ENCODE measurements around the gene CSRNP3.

The CSRNP3 gene

GRCh38 chr2:165594231-165594934, 124.9 kb downstream of the CSRNP3 start:
- Histone ChIP-seq H3K4me3 (no peak overlapping the region), H3K27me3 (ENCODE audit: low read depth) (no peaks in the 10 kb centered on the region), H3K36me3 (replicated peaks) (no peaks in the 10 kb centered on the region), H3K9me3 (peaks cover 6% of the 10 kb centered on the region), H3K4me1 (no peaks in the 10 kb centered on the region)
- no peak for DNase-seq (ENCODE audit: low spot score in 2 of 2)
- in situ Hi-C loops (cut with MboI; ENCODE audit: low sequenced_read_pairs) = no loop called here

- Histone ChIP-seq H3K9me3 (peaks cover 6% of the 10 kb centered on the region), H3K4me1 (no peaks in the 10 kb centered on the region), H3K4me3 (no peak overlapping the region), H3K36me3 (replicated peaks) (no peaks in the 10 kb centered on the region), H3K27me3 (ENCODE audit: low read depth) (no peaks in the 10 kb centered on the region)
- in situ Hi-C loops (cut with MboI; ENCODE audit: low sequenced_read_pairs) = no loop called here
- DNase-seq (ENCODE audit: low spot score in 2 of 2) = no peak
These were observed 125.4 kb downstream of the CSRNP3 start for GRCh38 chr2:165594935-165595255.

DNA sequence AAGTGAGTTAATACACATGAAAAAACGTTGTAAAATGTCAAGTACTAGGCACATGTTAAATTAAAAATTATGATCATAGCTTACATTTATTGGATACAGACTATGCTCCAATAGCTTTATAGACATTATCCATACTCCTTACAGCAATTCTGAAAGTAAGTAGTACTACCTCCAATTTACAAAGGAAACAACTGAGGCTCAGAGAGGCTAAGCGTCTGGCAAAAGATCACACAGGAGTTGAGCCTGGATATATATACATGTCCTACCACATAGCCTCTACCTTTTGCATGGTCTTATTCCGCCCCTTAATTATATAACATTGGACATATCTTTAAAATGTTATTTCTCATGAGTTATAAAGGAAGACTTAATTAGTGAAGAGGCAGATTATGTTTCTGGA, 127.3 kb downstream of the CSRNP3 start:
- no peak for DNase-seq (ENCODE audit: low spot score in 2 of 2)
- in situ Hi-C loops (cut with MboI; ENCODE audit: low sequenced_read_pairs) = no loop called here
- H3K9me3 ChIP-seq = no peaks in the 10 kb centered on the region
- no peaks in the 10 kb centered on the region for H3K36me3 ChIP-seq (replicated peaks)
- H3K27me3 ChIP-seq (ENCODE audit: low read depth) = no peaks in the 10 kb centered on the region
- H3K4me1 ChIP-seq = no peaks in the 10 kb centered on the region
- H3K4me3 ChIP-seq = no peak overlapping the region

DNA sequence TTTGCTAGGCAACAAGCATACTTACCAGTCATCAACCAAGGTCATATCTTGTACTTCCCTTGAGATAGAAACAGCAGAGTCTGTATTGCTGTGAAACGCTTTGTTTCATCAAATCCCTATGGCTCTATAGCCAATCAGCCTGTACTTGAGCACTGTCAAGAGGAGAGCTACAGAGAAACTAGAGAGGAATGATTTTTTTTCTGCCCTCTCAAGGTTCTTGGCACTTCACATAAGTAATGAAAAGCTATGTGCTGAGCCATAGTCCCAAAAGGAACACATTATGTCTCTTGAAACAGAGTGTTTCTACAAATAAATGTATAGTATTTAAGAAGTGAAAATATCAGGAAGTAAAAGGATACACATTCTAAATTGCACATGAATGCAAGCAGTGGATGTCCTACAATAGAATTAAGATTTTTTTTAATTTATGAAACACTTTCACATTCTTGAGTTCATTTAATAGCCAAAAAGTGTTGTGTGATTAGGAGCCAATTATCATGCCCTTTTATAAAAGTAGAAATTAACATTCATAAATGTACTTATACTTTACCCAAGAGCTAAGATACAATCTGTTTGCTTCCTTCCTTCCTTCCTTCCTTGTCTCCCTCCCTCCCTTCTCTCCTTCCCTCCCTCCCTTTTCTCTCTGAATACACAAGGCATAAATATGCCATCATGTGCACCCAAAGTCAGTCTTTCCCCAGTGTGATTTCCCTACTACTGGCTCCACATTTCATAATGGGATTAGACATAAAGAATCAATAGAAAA, 131.8 kb downstream of the CSRNP3 start:
- Histone ChIP-seq H3K36me3 (replicated peaks) (no peaks in the 10 kb centered on the region), H3K9me3 (no peaks in the 10 kb centered on the region), H3K27me3 (ENCODE audit: low read depth) (no peaks in the 10 kb centered on the region), H3K4me3 (no peak overlapping the region), H3K4me1 (no peaks in the 10 kb centered on the region)
- in situ Hi-C loops (cut with MboI; ENCODE audit: low sequenced_read_pairs) = no loop called here
- no peak for DNase-seq (ENCODE audit: low spot score in 2 of 2)

- no peaks in the 10 kb centered on the region for H3K36me3 ChIP-seq (replicated peaks)
- in situ Hi-C loops (cut with MboI; ENCODE audit: low sequenced_read_pairs) = no loop called here
- no peaks in the 10 kb centered on the region for H3K9me3 ChIP-seq
- DNase-seq (ENCODE audit: low spot score in 2 of 2) = no peak
- no peaks in the 10 kb centered on the region for H3K4me1 ChIP-seq
- no peaks in the 10 kb centered on the region for H3K27me3 ChIP-seq (ENCODE audit: low read depth)
- H3K4me3 ChIP-seq = no peak overlapping the region
These were observed 132.5 kb downstream of the CSRNP3 start for GRCh38 chr2:165601928-165602521.

GRCh38 chr2:165609672-165610071, 140.2 kb downstream of the CSRNP3 start:
- H3K36me3 ChIP-seq (replicated peaks) = no peaks in the 10 kb centered on the region
- H3K4me3 ChIP-seq = no peak overlapping the region
- in situ Hi-C loops (cut with MboI; ENCODE audit: low sequenced_read_pairs) = no loop called here
- no peaks in the 10 kb centered on the region for H3K9me3 ChIP-seq
- no peaks in the 10 kb centered on the region for H3K27me3 ChIP-seq (ENCODE audit: low read depth)
- no peak for DNase-seq (ENCODE audit: low spot score in 2 of 2)
- peaks cover 15% of the 10 kb centered on the region for H3K4me1 ChIP-seq

- Histone ChIP-seq H3K4me3 (no peak overlapping the region), H3K4me1 (peaks cover 15% of the 10 kb centered on the region), H3K36me3 (replicated peaks) (no peaks in the 10 kb centered on the region), H3K9me3 (no peaks in the 10 kb centered on the region), H3K27me3 (ENCODE audit: low read depth) (no peaks in the 10 kb centered on the region)
- in situ Hi-C loops (cut with MboI; ENCODE audit: low sequenced_read_pairs) = no loop called here
- DNase-seq (ENCODE audit: low spot score in 2 of 2) = no peak
These were observed 141.1 kb downstream of the CSRNP3 start for GRCh38 chr2:165610591-165611029.

DNA sequence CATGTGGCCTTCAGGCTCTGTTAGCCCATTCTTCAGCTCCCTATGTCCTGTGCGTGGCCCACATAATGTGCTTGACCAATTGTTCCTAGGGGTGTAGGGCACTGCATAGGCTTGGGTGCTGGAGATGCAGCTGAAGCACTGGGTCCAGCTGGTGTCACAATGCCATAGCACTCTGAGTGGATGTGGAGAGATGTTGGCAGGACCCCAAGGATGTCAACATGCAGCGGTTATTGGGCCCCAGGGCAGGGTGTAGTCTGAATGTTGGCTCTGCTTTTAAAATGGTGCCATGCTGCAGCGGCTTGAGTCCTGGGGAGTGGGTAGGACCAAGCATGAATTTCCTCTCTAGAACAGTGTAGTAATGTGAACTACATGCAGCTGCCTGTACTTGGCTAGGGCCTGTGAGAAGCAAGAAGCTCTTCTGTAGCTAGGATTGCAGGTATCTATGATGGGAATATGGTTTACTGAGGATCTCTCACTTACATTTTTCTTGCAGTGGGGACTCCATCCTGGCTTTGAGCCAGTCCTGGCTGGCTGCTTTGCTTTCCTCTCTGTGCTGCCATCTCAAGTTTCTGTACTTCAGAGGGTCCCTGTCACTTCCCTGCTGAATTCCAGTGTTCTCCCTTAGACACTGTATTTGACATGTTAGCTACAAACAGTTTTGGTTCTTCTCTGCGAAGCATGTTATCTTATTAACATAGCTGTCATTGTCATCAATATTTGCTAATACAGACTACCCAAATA, 148.4 kb downstream of the CSRNP3 start:
- in situ Hi-C loops (cut with MboI; ENCODE audit: low sequenced_read_pairs) = no loop called here
- DNase-seq (ENCODE audit: low spot score in 2 of 2) = no peak
- H3K9me3 ChIP-seq = no peaks in the 10 kb centered on the region
- no peaks in the 10 kb centered on the region for H3K36me3 ChIP-seq (replicated peaks)
- H3K27me3 ChIP-seq (ENCODE audit: low read depth) = no peaks in the 10 kb centered on the region
- H3K4me3 ChIP-seq = no peak overlapping the region
- H3K4me1 ChIP-seq = peaks cover 24% of the 10 kb centered on the region

- DNase-seq (ENCODE audit: low spot score in 2 of 2) = peak in 1 of 2 experiments; percentile 58
- in situ Hi-C loops (cut with MboI; ENCODE audit: low sequenced_read_pairs) = no loop called here
- peaks cover 17% of the 10 kb centered on the region for H3K4me1 ChIP-seq
These were observed 149.3 kb downstream of the CSRNP3 start for GRCh38 chr2:165618806-165619205.

DNA sequence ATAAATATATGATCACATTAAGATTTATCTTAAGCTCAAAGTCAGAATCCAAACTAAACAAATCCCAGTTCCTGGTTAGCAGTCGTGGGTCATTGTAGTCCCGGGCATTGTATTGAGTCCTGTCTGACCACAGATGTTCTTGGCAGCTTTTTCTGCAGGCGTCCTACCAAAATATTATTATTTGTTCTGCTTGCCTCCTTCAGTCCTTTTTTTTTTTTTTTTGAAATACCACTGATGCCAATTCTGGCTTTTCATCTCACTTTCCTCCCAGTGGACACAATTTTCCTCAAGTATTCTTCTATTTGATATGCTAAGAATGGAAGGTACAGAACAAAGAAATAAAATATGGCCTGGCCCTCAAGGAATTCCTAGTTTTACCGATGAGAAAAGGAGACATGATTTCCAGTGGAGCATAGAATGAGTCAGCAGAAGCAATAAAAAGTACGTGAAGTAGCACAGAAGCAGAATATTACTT, 151.6 kb downstream of the CSRNP3 start:
- H3K27me3 ChIP-seq (ENCODE audit: low read depth) = no peaks in the 10 kb centered on the region
- in situ Hi-C loops (cut with MboI; ENCODE audit: low sequenced_read_pairs) = no loop called here
- peak; percentile 21 to 44 for DNase-seq (ENCODE audit: low spot score in 2 of 2)
- H3K4me1 ChIP-seq = peaks cover 17% of the 10 kb centered on the region
- no peaks in the 10 kb centered on the region for H3K9me3 ChIP-seq
- no peak overlapping the region for H3K4me3 ChIP-seq
- no peaks in the 10 kb centered on the region for H3K36me3 ChIP-seq (replicated peaks)

More at GRCh38 chr2:165618806-165619205, 149.3 kb downstream of the CSRNP3 start:
- no peaks in the 10 kb centered on the region for H3K27me3 ChIP-seq (ENCODE audit: low read depth)
- H3K9me3 ChIP-seq = no peaks in the 10 kb centered on the region
- no peaks in the 10 kb centered on the region for H3K36me3 ChIP-seq (replicated peaks)
- no peak overlapping the region for H3K4me3 ChIP-seq

DNA sequence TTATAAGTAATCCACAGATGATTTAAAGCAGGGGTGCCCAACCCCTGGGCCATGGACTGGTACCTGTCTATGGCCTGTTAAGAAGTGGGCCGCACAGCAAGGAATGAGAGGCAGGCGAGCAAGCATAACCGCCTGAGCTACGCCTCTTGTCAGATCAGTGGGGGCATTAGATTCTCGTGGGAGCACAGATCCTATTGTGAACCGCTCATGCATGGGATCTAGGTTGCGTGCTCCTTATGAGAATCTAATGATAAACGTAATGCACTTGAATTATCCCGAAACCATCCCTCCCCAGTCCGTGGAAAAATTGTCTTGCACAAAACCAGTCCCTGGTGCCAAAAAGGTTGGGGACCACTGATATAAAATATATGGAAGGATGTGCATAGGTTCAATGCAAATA, 153.7 kb downstream of the CSRNP3 start:
- Histone ChIP-seq H3K4me1 (peaks cover 17% of the 10 kb centered on the region), H3K36me3 (replicated peaks) (no peaks in the 10 kb centered on the region), H3K27me3 (ENCODE audit: low read depth) (no peaks in the 10 kb centered on the region), H3K4me3 (no peak overlapping the region), H3K9me3 (no peaks in the 10 kb centered on the region)
- in situ Hi-C loops (cut with MboI; ENCODE audit: low sequenced_read_pairs) = no loop called here
- DNase-seq (ENCODE audit: low spot score in 2 of 2) = no peak

GRCh38 chr2:165623783-165624469, 154.4 kb downstream of the CSRNP3 start:
- Histone ChIP-seq H3K9me3 (no peaks in the 10 kb centered on the region), H3K27me3 (ENCODE audit: low read depth) (no peaks in the 10 kb centered on the region), H3K4me3 (no peak overlapping the region), H3K36me3 (replicated peaks) (no peaks in the 10 kb centered on the region), H3K4me1 (peaks cover 13% of the 10 kb centered on the region)
- in situ Hi-C loops (cut with MboI; ENCODE audit: low sequenced_read_pairs) = no loop called here
- DNase-seq (ENCODE audit: low spot score in 2 of 2) = no peak

DNA sequence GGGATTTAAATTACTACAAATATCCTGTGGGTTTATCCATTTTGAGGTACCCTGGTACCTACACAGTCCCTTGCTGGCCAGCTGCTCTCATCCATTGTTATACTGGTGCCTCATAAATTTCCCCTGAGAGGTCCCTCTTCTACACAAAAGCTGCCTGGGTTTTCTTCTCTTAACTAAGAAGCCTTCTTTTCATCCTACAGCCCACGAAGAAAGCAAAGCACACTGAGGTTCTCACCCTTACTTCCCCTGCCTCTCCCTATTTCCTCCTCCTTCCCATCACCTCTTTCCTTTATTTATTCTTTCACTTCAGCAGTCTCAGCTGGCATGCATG, 154.9 kb downstream of the CSRNP3 start:
- no peak for DNase-seq (ENCODE audit: low spot score in 2 of 2)
- Histone ChIP-seq H3K9me3 (no peaks in the 10 kb centered on the region), H3K4me3 (no peak overlapping the region), H3K36me3 (replicated peaks) (no peaks in the 10 kb centered on the region), H3K27me3 (ENCODE audit: low read depth) (no peaks in the 10 kb centered on the region), H3K4me1 (peaks cover 12% of the 10 kb centered on the region)
- in situ Hi-C loops (cut with MboI; ENCODE audit: low sequenced_read_pairs) = no loop called here
